Tibial artery (tissue), 4 donors: ENCODE measurements around the gene EFHC2.

Experiments used
- DNase-seq, 2 donors: peaks; one replicate each; pipeline ENCODE4 v3.0.0-alpha.2; 2019
- H3K27ac ChIP-seq, 2 donors: fragments of 200-600 bp; sonication (generic) in 1 of 2; 1 replicate in 1 of 2; 2 replicates in 1 of 2; pipeline ENCODE4 v1.5.1; 2018 to 2019; ENCODE audit warnings: mild to moderate bottlenecking in 1 of 2
- H3K27me3 ChIP-seq, 2 donors: fragments of 200-600 bp; sonication (generic) in 1 of 2; one replicate each; pipeline versions ENCODE4 v1.5.1 to v1.6.0; 2016 to 2019
- H3K36me3 ChIP-seq, 3 donors: fragments of 200-600 bp; sonication (generic) in 2 of 3; one replicate each; pipeline ENCODE4 v1.5.1; 2016 to 2019; ENCODE audit warnings: mild to moderate bottlenecking in 2 of 3
- H3K4me1 ChIP-seq, 4 donors: fragments of 200-600 bp; sonication (generic) in 2 of 4; 1 replicate in 3 of 4; 2 replicates in 1 of 4; pipeline ENCODE4 v1.5.1; 2016 to 2019
- H3K4me3 ChIP-seq, 2 donors: fragments of 200-600 bp; sonication (generic) in 1 of 2; 1 replicate in 1 of 2; 2 replicates in 1 of 2; pipeline ENCODE4 v1.5.1; 2018 to 2019; ENCODE audit warnings: mild to moderate bottlenecking in 2 of 2
- H3K9me3 ChIP-seq, 3 donors: fragments of 200-600 bp; sonication (generic) in 1 of 3; one replicate each; pipeline ENCODE4 v1.5.1; 2016 to 2019
- CTCF ChIP-seq, 2 experiments: fragments of 200-600 bp in 1 of 2; fragments of 450-650 bp in 1 of 2; IDR thresholded peaks; one replicate each; pipeline ENCODE4 v1.5.1; 2017 to 2019; ENCODE audit warnings: antibody characterized with exemption in 2 of 2, mild to moderate bottlenecking in 1 of 2, moderate library complexity in 1 of 2
- intact Hi-C: fragments of 100-400 bp; cut with DNase I; formaldehyde crosslinking; loops from one replicate; pipeline ENCODE4 v1.15.0; 2023; ENCODE audit warnings: low total_unique reads

Gene EFHC2

GRCh38 chrX:44241546-44241945 lies 101.9 kb downstream of the EFHC2 start:
- Histone ChIP-seq H3K27me3 (no peaks in the 10 kb centered on the region), H3K9me3 (no peaks in the 10 kb centered on the region), H3K27ac (no peak overlapping the region), H3K4me3 (no peak overlapping the region), H3K4me1 (no peaks in the 10 kb centered on the region), H3K36me3 (no peaks in the 10 kb centered on the region)
- TF ChIP-seq CTCF (IDR thresholded peaks at IDR 0.05): no peak
- no peak for DNase-seq
- intact Hi-C loops: loop anchor here (10.0 kb wide), 1 partner anchor 287 kb away; no protein-coding TSS in a partner anchor

GRCh38 chrX:44240036-44240435 lies 103.4 kb downstream of the EFHC2 start:
- Histone ChIP-seq H3K27ac (no peak overlapping the region), H3K4me1 (no peaks in the 10 kb centered on the region), H3K27me3 (no peaks in the 10 kb centered on the region), H3K9me3 (no peaks in the 10 kb centered on the region), H3K36me3 (no peaks in the 10 kb centered on the region), H3K4me3 (no peak overlapping the region)
- intact Hi-C loops: loop anchor here (10.0 kb wide), 1 partner anchor 285 kb away; no protein-coding TSS in a partner anchor
- DNase-seq: no peak
- TF ChIP-seq CTCF (IDR thresholded peaks at IDR 0.05): no peak

DNA sequence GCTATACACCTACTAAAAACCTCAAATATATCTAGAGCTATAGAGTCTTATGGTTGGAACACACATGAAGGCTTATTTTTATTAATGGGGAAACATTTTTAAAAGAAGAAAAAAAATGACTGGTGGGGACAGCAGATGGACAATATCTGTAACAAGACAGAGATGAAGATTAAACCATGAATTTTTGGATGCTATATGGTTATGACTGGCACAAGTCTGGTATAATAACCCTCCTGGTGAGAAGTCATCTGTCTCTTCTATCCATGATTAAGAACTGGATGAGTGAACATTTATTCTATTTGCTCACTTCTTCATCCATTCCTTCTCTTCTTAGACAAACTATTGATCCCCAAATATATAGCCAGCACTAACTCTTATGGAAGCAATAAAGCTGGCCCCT lies 104.4 kb downstream of the EFHC2 start:
- Histone ChIP-seq H3K27ac (no peak overlapping the region), H3K4me1 (no peaks in the 10 kb centered on the region), H3K9me3 (no peaks in the 10 kb centered on the region), H3K36me3 (no peaks in the 10 kb centered on the region), H3K27me3 (no peaks in the 10 kb centered on the region), H3K4me3 (no peak overlapping the region)
- TF ChIP-seq CTCF (IDR thresholded peaks at IDR 0.05): no peak
- intact Hi-C loops: no loop called here
- DNase-seq: no peak

DNA sequence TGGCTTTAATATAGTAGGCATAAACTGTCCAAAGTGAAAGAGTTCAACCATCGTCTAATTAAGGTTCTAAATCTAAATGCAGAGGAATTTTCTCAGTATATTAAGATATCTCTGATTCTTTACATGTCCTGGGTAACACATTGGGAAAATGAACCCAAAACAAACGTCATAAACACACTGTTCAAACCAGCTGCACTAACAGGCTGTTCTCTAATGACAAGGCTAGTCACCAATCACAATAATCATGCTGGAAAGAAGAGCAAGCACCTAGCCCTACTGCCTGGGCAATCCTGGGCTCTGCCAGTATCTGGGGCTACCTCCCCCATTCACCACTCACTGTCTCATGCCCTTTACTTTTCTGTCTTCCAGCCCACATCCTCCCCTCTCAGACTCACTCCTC lies 107.9 kb downstream of the EFHC2 start:
- Histone ChIP-seq H3K4me1 (no peaks in the 10 kb centered on the region), H3K36me3 (no peaks in the 10 kb centered on the region), H3K27ac (no peak overlapping the region), H3K27me3 (no peaks in the 10 kb centered on the region), H3K4me3 (no peak overlapping the region), H3K9me3 (no peaks in the 10 kb centered on the region)
- no peak for TF ChIP-seq CTCF (IDR thresholded peaks at IDR 0.05)
- intact Hi-C loops: no loop called here
- DNase-seq: no peak

- intact Hi-C loops: no loop called here
- H3K4me1 ChIP-seq: no peaks in the 10 kb centered on the region
- no peaks in the 10 kb centered on the region for H3K27me3 ChIP-seq
- H3K27ac ChIP-seq: no peak overlapping the region
- H3K36me3 ChIP-seq: no peaks in the 10 kb centered on the region
- no peak for TF ChIP-seq CTCF (IDR thresholded peaks at IDR 0.05)
- H3K4me3 ChIP-seq: no peak overlapping the region
- H3K9me3 ChIP-seq: no peaks in the 10 kb centered on the region
- no peak for DNase-seq
Observed at GRCh38 chrX:44234541-44234940, 108.9 kb downstream of the EFHC2 start.

- H3K4me1 ChIP-seq: no peaks in the 10 kb centered on the region
- H3K27ac ChIP-seq: no peak overlapping the region
- TF ChIP-seq CTCF (IDR thresholded peaks at IDR 0.05): no peak
- no peak for DNase-seq
- H3K9me3 ChIP-seq: no peaks in the 10 kb centered on the region
- no peaks in the 10 kb centered on the region for H3K36me3 ChIP-seq
- intact Hi-C loops: no loop called here
- H3K27me3 ChIP-seq: no peaks in the 10 kb centered on the region
- no peak overlapping the region for H3K4me3 ChIP-seq
Observed at GRCh38 chrX:44234116-44234515, 109.4 kb downstream of the EFHC2 start.
